IMR-90 (cell line): Measurements from ENCODE around the gene NKX2-8. TPM values are rescaled to one million over a fixed set of nuclear protein-coding genes. Genes with fewer than 3 reads are reported as not detected.

ENCODE experiments used
- ATAC-seq: fragments of 200-7000 bp; cut with Tn5 transposase; 2 replicates; pipeline ENCODE4 v1.9.1; 2020; ENCODE audit warnings: low read depth, mild to moderate bottlenecking, moderate library complexity
- Bru-seq: library from RNA; stranded (reverse); fragments of 400-500 nt; gene quantifications from one replicate; lab custom pipeline; 2021; lab: Mats Ljungman, UMichigan
- BruChase-seq, 2 experiments: library from RNA; stranded (reverse); fragments of 400-500 nt; gene quantifications; one replicate each; lab custom pipeline; 2021; lab: Mats Ljungman, UMichigan
- BruUV-seq: library from RNA; stranded (reverse); fragments of 400-500 nt; replicated peaks from 2 replicates; lab custom pipeline; 2021; lab: Mats Ljungman, UMichigan
- CTCF ChIA-PET: fragments of 300-600 bp; formaldehyde crosslinking; extraction: SDS; loops from one replicate; lab custom pipeline; 2021; ENCODE audit warnings: antibody characterized with exemption; lab: Yijun Ruan, JAX
- POLR2A ChIA-PET: fragments of 300-600 bp; sonication (Branson Sonifier 250); formaldehyde crosslinking; loops from one replicate; lab custom pipeline; 2022; ENCODE audit warnings: antibody characterized with exemption; ENCODE audit not compliant: unreplicated experiment; lab: Charles Lee
- DNase-seq: peaks from one replicate; pipeline ENCODE4 v3.0.0; 2013
- H2AFZ ChIP-seq: replicated peaks from 2 replicates; pipeline ENCODE3; 2013; ENCODE audit warnings: low read length, mild to moderate bottlenecking; ENCODE audit not compliant: poor library complexity
- H2AK5ac ChIP-seq: 2 replicates; pipeline ENCODE4 v1.6.1; 2013; ENCODE audit warnings: low read depth, low read length, inconsistent platforms
- H2AK9ac ChIP-seq: replicated peaks from 2 replicates; pipeline ENCODE3; 2013; ENCODE audit warnings: mild to moderate bottlenecking, low read depth, low read length, moderate library complexity; ENCODE audit not compliant: poor library complexity
- H2BK120ac ChIP-seq: 2 replicates; pipeline ENCODE4 v1.6.1; 2013; ENCODE audit warnings: low read depth, low read length, inconsistent platforms
- H2BK15ac ChIP-seq: 3 replicates; pipeline ENCODE4 v1.6.1; 2013; ENCODE audit warnings: low read depth, low read length, inconsistent platforms
- H2BK20ac ChIP-seq: 2 replicates; pipeline ENCODE4 v1.6.1; 2013; ENCODE audit warnings: low read depth, mild to moderate bottlenecking, inconsistent platforms, low read length, moderate library complexity
- H2BK5ac ChIP-seq: 2 replicates; pipeline ENCODE4 v1.6.1; 2013; ENCODE audit warnings: mild to moderate bottlenecking, low read depth, low read length, inconsistent platforms; ENCODE audit not compliant: poor library complexity, severe bottlenecking
- H3K14ac ChIP-seq: replicated peaks from 2 replicates; pipeline ENCODE4 v1.6.1; 2013; ENCODE audit warnings: low read depth, low read length, inconsistent platforms
- H3K18ac ChIP-seq: 2 replicates; pipeline ENCODE4 v1.6.1; 2013; ENCODE audit warnings: low read depth, low read length, control low read depth
- H3K23ac ChIP-seq: 2 replicates; pipeline ENCODE4 v1.6.1; 2013; ENCODE audit warnings: low read depth, low read length, inconsistent platforms
- H3K27ac ChIP-seq: 2 replicates; pipeline ENCODE4 v1.5.1; 2013; ENCODE audit warnings: mild to moderate bottlenecking, control low read depth, low read length; ENCODE audit not compliant: insufficient read depth
- H3K27me3 ChIP-seq: 2 replicates; pipeline ENCODE4 v1.6.1; 2013; ENCODE audit warnings: low read length; ENCODE audit not compliant: control insufficient read depth, insufficient read depth
- H3K36me3 ChIP-seq: 2 replicates; pipeline ENCODE4 v1.6.1; 2013; ENCODE audit warnings: low read length, mixed read lengths; ENCODE audit not compliant: control insufficient read depth, insufficient read depth
- H3K4ac ChIP-seq: 2 replicates; pipeline ENCODE4 v1.6.1; 2013; ENCODE audit warnings: low read depth, low read length, inconsistent platforms
- H3K4me1 ChIP-seq: 2 replicates; pipeline ENCODE4 v1.6.1; 2013; ENCODE audit warnings: low read length, mixed read lengths; ENCODE audit not compliant: control insufficient read depth, insufficient read depth
- H3K4me2 ChIP-seq: 2 replicates; pipeline ENCODE4 v1.6.1; 2013; ENCODE audit warnings: low read depth, mild to moderate bottlenecking, control low read depth, low read length, moderate library complexity
- H3K4me3 ChIP-seq: 2 replicates; pipeline ENCODE4 v1.5.1; 2013; ENCODE audit warnings: low read depth, mild to moderate bottlenecking, control low read depth, low read length, moderate library complexity; ENCODE audit not compliant: insufficient read depth
- H3K56ac ChIP-seq: 2 replicates; pipeline ENCODE4 v1.6.1; 2013; ENCODE audit warnings: low read length, inconsistent platforms; ENCODE audit not compliant: insufficient read depth; ENCODE audit errors: extremely low read depth
- H3K79me1 ChIP-seq, 2 experiments: 2 replicates each; pipeline ENCODE4 v1.6.1; 2013; ENCODE audit warnings: low read length in 2 of 2, inconsistent platforms in 1 of 2, low read depth in 1 of 2
- H3K9ac ChIP-seq: 2 replicates; pipeline ENCODE4 v1.6.1; 2013; ENCODE audit warnings: low read depth, low read length, control low read depth
- H3K9me1 ChIP-seq: 2 replicates; pipeline ENCODE4 v1.6.1; 2013; ENCODE audit warnings: low read length, inconsistent platforms; ENCODE audit not compliant: insufficient read depth
- H3K9me3 ChIP-seq: 2 replicates; pipeline ENCODE4 v1.6.1; 2013; ENCODE audit warnings: low read length; ENCODE audit not compliant: control insufficient read depth, insufficient read depth
- H4K20me1 ChIP-seq: 2 replicates; pipeline ENCODE4 v1.6.1; 2013; ENCODE audit warnings: low read length, inconsistent platforms; ENCODE audit not compliant: insufficient read depth
- H4K5ac ChIP-seq: 2 replicates; pipeline ENCODE4 v1.6.1; 2013; ENCODE audit warnings: mild to moderate bottlenecking, low read depth, low read length, control low read depth
- H4K8ac ChIP-seq, 2 experiments: 2 replicates each; pipeline ENCODE4 v1.6.1; 2013; ENCODE audit warnings: low read depth in 2 of 2, low read length in 2 of 2, control low read depth in 1 of 2, inconsistent platforms in 1 of 2
- H4K91ac ChIP-seq: 2 replicates; pipeline ENCODE4 v1.6.1; 2013; ENCODE audit warnings: low read depth, low read length, inconsistent platforms; ENCODE audit not compliant: insufficient read depth
- RFX5 ChIP-seq: IDR thresholded peaks from 2 replicates; pipeline ENCODE4 v1.8.0; 2012; ENCODE audit warnings: low read depth, mild to moderate bottlenecking, low read length, moderate library complexity
- WGBS, 2 experiments: methylation state at CpG; one replicate each; pipeline versions ENCODE4 v1.1.5 to v1.1.7; 2013; ENCODE audit warnings: missing lambda C conversion rate in 2 of 2; ENCODE audit not compliant: insufficient read length in 1 of 2; ENCODE audit errors: extremely low coverage in 2 of 2; 5-methylcytosine and 5-hydroxymethylcytosine counted together
- dilution Hi-C: fragments of 300-500 bp; cut with HindIII; formaldehyde crosslinking; loops from one replicate; pipeline ENCODE4 v1.14.3; 2018; ENCODE audit warnings: low sequenced_read_pairs; ENCODE audit not compliant: unreplicated experiment
- in situ Hi-C: fragments of 300-500 bp; cut with MboI; formaldehyde crosslinking; loops from 3 replicates; pipeline ENCODE4 v1.14.3; 2019; ENCODE audit warnings: low sequenced_read_pairs, inconsistent platforms, mixed read lengths
- intact Hi-C: fragments of 100-400 bp; cut with micrococcal nuclease; formaldehyde crosslinking; loops from 2 replicates; pipeline ENCODE4 v1.10.0; 2022
- long read RNA-seq: library from polyadenylated mRNA; unstranded; transcript quantifications from one replicate; pipeline ENCODE4 v2.0.0, GENCODE V29; 2021; ENCODE audit not compliant: unreplicated experiment
- polyA plus RNA-seq, 3 experiments: library from polyadenylated mRNA; depleted of rRNA; stranded (reverse); fragments of >200 nt; gene quantifications; 2 replicates each; pipeline ENCODE4 v1.2.3, GENCODE V29; 2012; ENCODE audit warnings: low replicate concordance in 1 of 3
- total RNA-seq: library from RNA; depleted of rRNA; stranded (reverse); fragments of >200 nt; gene quantifications from 2 replicates; pipeline ENCODE4 v1.2.3, GENCODE V29; 2012; rRNA removed

NKX2-8 gene
- total RNA-seq (not detected in 2 replicates), polyA plus RNA-seq (2012; rRNA removed) (not detected in 2 replicates), Bru-seq, nascent RNA (not detected), BruChase-seq, experiment 1, labeled RNA remaining after a 6-hour chase (not detected), BruChase-seq, experiment 2, labeled RNA remaining after a 2-hour chase (not detected)
- polyA plus RNA-seq (2012; cell fraction: cytosol; rRNA removed) = not detected in 2 replicates
- polyA plus RNA-seq (2012; cell fraction: nucleus; rRNA removed; ENCODE audit: low replicate concordance) = not detected in 2 replicates
- long read RNA-seq = 0 reads

GRCh38 chr14:36582011-36582873 is at the start of gene NKX2-8:
Gene NKX2-8, minus strand, starts transcription at chr14:36582614. Its CDS starts 225 bp downstream, at chr14:36582389.
- Histone ChIP-seq H3K23ac (no peak within 1 kb of the TSS), H2AK5ac (no peak within 1 kb of the TSS), H3K18ac (no peak within 1 kb of the TSS), H3K9ac (no peak within 1 kb of the TSS), H2BK20ac (no peak within 1 kb of the TSS), H4K20me1 (no peaks in the 10 kb centered on the region), H3K27me3 (peaks cover 70% of the 10 kb centered on the region), H2BK120ac (no peak within 1 kb of the TSS), H4K91ac (no peak within 1 kb of the TSS), H4K5ac (no peak within 1 kb of the TSS), H3K56ac (no peak within 1 kb of the TSS), H3K9me3 (no peaks in the 10 kb centered on the region), H3K14ac (no peak within 1 kb of the TSS), H3K4me1 (no peaks in the 10 kb centered on the region), H3K4me3 (peak within 1 kb of the TSS; percentile 39; the same call in 1 of the 2 replicates), H2BK15ac (no peak within 1 kb of the TSS), H3K9me1 (no peaks in the 10 kb centered on the region), H3K27ac (no peak within 1 kb of the TSS), H3K79me1 (no peaks in the 10 kb centered on the region), H3K4me2 (peak within 1 kb of the TSS; percentile 84), H4K8ac (no peak within 1 kb of the TSS), H2BK5ac (no peak within 1 kb of the TSS), H2AK9ac (no peak within 1 kb of the TSS), H3K36me3 (no peaks in the 10 kb centered on the region), H3K4ac (no peak within 1 kb of the TSS), H2AFZ (peak within 1 kb of the TSS; percentile 88)
- 1% methylated on average over 17 of the region's 62 CpGs; no CpG with 5 or more reads in 1 of the 2 experiments for WGBS, 2 experiments
- intact Hi-C loops (no loop called here), dilution Hi-C loops (no loop called here), in situ Hi-C loops (no loop called here)
- ATAC-seq (no peak), DNase-seq (no peak)
- BruUV-seq = no TSS peak
- ChIA-PET CTCF (no interaction called here), POLR2A (no interaction called here)
- no peak for TF ChIP-seq RFX5
